Right kidney (tissue), 1 donor: ENCODE data around the gene PVR.
"Not testable (repeated sequence)": the region's sequence is repeated elsewhere in the genome, so short reads cannot be mapped to it uniquely, and the experiment has no call there.

Experiments used
- DNase-seq: peaks from one replicate; pipeline ENCODE4 v3.0.0-alpha.2; 2016

Gene PVR

GRCh38 chr19:44700547-44700946 is 56.8 kb downstream of the PVR start:
- DNase-seq: no peak

DNA sequence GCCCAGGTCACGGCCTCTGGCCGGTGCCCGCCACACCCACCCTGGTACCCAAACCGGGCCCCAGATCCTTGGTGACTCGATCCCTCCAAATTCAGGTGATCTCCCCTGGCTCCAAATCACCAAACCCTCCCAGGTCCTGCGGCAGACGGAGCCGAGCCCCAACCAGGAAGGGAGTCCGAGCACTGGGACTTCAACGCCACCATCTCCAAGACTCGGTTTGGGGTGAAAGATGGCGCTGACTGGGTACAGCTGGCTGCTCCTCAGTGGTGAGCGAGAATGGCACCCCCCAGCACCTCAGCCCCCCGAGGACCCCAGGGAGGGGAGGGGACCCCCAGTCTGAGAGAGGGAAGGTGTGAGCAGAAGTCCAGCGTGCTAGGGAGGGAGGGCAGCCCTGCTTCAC is 57.5 kb downstream of the PVR start:
- no peak for DNase-seq

- no peak for DNase-seq
Measured at GRCh38 chr19:44702551-44703176, 59.0 kb downstream of the PVR start.

DNA sequence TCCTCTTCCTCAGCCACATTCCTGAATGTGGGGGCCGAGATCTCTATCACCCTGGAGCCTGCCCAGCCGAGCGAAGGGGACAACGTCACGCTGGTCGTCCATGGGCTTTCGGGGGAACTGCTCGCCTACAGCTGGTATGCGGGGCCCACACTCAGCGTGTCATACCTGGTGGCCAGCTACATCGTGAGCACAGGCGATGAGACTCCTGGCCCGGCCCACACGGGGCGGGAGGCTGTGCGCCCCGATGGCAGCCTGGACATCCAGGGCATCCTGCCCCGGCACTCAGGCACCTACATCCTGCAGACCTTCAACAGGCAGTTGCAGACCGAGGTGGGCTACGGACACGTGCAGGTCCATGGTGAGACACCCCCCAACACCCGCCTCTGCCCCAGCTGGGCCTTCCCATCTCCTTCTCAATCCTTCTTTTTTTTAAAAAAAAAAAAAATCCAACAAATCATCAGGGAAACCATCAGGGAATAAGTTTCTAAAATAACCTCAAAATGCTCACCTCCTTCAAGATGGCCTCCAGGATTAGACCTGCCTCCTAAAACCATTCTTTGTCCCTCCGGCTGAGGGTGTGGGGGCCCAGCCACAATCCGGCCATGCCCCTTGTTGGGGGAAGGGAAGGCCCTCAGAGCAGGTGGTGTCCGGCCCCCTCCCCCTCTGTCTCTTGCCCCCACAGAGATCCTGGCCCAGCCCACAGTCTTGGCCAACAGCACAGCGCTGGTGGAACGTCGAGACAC is 59.8 kb downstream of the PVR start:
- no peak for DNase-seq

- DNase-seq: no peak
Measured at GRCh38 chr19:44704982-44705381, 61.3 kb downstream of the PVR start.

DNA sequence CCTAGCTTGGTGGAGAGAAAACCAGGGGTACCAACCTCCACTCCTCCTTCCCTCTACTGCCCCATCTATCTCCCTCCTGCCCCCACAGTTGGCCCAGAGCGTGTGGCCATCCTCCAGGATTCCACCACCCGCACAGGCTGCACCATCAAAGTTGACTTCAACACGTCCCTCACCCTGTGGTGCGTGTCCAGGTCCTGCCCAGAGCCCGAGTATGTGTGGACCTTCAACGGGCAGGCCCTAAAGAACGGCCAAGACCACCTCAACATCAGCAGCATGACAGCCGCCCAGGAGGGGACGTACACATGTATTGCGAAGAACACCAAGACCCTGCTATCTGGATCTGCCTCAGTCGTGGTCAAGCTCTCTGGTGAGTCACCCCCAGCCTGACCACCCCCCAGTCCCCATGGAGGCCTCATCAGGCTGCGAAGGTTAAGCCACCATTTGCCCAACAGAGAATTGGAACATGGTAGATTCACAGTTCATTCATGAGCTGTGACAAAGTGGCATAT is 61.8 kb downstream of the PVR start:
- no peak for DNase-seq

DNA sequence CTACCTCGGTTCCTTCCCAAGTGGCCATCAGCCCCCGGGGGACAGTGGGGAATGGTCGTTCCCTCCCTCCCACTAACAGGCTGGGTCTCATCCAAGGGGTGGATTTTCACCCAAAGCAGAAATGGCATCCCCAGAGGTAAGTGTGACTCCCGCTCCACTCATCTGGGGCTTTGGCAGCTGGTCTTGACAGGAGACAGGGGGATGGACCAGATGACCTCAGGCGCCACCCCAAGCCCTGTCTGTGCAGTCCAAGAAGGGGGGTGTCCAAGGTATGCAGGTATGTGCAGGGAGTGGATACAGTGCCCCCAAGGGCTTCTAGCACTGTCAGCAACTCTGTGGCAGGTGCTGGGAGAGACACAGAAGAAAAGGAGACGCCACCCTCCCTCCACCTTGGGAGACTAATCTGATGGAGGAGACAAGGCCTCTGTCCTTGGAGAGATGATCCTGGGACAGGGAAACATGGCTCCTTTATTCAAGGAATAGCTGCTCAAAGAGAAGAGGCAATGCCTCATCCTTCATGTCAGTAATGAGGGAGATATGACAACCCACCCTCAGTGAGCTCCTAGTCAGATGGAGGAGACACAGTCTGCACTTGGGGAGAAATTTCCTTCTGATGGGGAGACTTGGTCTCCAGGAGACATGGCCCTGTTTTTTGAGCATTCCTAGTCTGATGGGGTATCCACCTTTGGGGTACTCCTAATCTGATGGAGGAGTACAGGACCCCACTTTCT is 63.0 kb downstream of the PVR start:
- no peak for DNase-seq

DNA sequence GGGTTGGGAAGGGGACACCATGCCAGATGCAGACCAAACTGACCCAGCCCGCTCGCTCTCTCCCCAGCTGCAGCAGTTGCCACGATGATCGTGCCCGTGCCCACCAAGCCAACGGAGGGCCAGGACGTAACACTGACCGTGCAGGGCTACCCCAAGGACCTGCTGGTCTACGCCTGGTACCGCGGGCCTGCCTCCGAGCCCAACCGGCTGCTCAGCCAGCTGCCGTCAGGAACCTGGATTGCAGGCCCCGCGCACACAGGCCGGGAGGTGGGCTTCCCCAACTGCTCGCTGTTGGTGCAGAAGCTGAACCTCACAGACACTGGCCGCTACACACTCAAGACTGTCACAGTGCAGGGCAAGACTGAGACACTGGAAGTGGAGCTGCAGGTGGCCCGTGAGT is 64.1 kb downstream of the PVR start:
- no peak for DNase-seq

GRCh38 chr19:44708940-44709339 is 65.2 kb downstream of the PVR start:
- no peak for DNase-seq

DNA sequence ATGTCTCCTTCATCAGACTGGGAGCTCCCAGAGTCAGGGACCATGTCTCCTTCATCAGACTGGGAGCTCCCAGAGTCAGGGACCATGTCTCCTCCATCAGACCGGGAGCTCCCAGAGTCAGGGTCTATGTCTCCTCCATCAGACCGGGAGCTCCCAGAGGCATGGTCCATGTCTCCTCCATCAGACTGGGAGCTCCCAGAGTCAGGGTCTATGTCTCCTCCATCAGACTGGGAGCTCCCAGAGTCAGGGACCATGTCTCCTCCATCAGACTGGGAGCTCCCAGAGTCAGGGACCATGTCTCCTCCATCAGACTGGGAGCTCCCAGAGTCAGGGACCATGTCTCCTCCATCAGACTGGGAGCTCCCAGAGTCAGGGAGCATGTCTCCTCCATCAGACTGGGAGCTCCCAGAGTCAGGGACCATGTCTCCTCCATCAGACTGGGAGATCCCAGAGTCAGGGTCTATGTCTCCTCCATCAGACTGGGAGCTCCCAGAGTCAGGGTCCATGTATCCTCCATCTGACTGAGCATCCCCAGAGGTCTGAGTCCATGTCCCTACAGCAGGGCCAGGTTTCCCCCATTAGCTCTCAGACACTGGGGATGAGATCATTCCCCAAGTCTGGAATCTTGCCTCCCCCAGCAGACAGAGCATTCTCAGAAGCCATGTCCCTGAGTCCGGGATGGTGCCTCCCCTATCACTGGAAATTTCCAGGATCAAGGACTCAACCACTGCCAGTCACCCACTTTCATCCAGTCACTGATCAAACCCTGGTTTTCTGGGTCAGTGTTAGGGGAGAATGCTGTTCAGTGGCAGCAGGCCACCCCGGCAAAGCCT is 65.9 kb downstream of the PVR start:
- not testable (repeated sequence) for DNase-seq

GRCh38 chr19:44710483-44710882 is 66.8 kb downstream of the PVR start:
- DNase-seq: no peak

DNA sequence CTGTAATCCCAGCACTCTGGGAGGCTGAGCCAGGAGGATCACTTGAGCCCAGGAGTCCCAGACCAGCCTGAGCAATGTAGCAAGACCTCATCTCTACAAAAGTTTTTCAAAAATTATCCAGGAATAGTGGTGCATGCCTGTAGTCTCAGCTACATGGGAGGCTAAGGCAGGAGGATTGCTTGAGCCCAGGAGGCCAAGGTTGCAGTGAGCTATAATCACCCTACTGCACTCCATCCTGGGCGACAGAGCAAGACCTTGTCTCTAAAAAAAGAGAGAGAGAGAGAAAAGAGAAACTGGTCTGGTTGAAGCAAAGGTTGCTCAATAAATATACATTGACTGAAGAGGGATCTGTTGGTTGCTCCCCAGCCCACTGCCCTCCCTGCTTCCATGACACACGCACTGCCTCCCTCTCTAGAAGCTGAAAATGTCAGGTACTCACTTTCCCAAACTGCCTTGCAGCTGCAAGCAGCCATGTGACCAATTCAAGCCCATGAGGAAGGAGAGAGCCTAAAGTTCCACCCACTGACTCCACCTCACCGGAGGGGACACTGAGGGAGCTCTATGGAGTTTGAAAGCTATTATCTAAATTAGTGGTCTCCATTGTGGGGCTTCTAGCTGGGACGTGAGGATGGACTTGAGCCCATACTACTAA is 69.3 kb downstream of the PVR start:
- no peak for DNase-seq
